K562 (cell line): Measurements from ENCODE around the gene STX2. TPM values are rescaled to one million over a fixed set of nuclear protein-coding genes. Genes with fewer than 3 reads are reported as not detected.
A peak's percentile ranks its signal among the peaks of the same experiment; 100 is the strongest.

ENCODE experiments used
- CREM ChIP-seq: IDR thresholded peaks from 2 replicates; pipeline ENCODE4 v1.6.1; 2014; ENCODE audit warnings: antibody characterized with exemption, low read depth
- E2F6 ChIP-seq, 2 experiments: IDR thresholded peaks; 2 replicates each; pipeline ENCODE4 v1.6.1; 2011; ENCODE audit warnings: borderline replicate concordance in 1 of 2, control low read depth in 1 of 2, low read depth in 1 of 2, low read length in 1 of 2, mild to moderate bottlenecking in 1 of 2, mixed read lengths in 1 of 2, moderate library complexity in 1 of 2; ENCODE audit not compliant: insufficient read depth in 1 of 2, insufficient read length in 1 of 2, poor library complexity in 1 of 2, severe bottlenecking in 1 of 2; ENCODE audit errors: extremely low read depth in 1 of 2
- EHMT2 ChIP-seq: fragments of 450-650 bp; IDR thresholded peaks from 2 replicates; pipeline ENCODE4 v1.6.1; 2018; ENCODE audit warnings: antibody characterized with exemption
- GABPB1 ChIP-seq: sonication (generic); formaldehyde crosslinking; IDR thresholded peaks from 2 replicates; pipeline ENCODE4 v1.8.0; 2022; ENCODE audit warnings: mild to moderate bottlenecking, missing genetic modification reagents
- HLTF ChIP-seq: fragments of 450-650 bp; IDR thresholded peaks from 2 replicates; pipeline ENCODE4 v1.6.1; 2016
- JUN ChIP-seq, 2 experiments: sonication (generic) in 1 of 2; formaldehyde crosslinking in 1 of 2; IDR thresholded peaks; 2 replicates each; pipeline versions ENCODE4 v1.6.1 to v1.8.0; 2012 to 2022; ENCODE audit warnings: borderline replicate concordance in 2 of 2, mild to moderate bottlenecking in 2 of 2, improper control_type of control experiment in 1 of 2, low read depth in 1 of 2, low read length in 1 of 2, missing genetic modification reagents in 1 of 2
- KAT8 ChIP-seq: fragments of 450-650 bp; IDR thresholded peaks from 2 replicates; pipeline ENCODE4 v1.6.1; 2016; ENCODE audit warnings: low read depth, mild to moderate bottlenecking
- NFE2L1 ChIP-seq: fragments of 450-650 bp; IDR thresholded peaks from 2 replicates; pipeline ENCODE4 v1.6.1; 2016; ENCODE audit warnings: missing genetic modification characterization, low read depth, mild to moderate bottlenecking, missing compliant biosample characterization, moderate library complexity, borderline replicate concordance
- NFIX ChIP-seq: fragments of 250-450 bp; sonication (Bioruptor Pico); IDR thresholded peaks from 2 replicates; pipeline ENCODE4 v1.4.0; 2020; ENCODE audit warnings: low read depth, mild to moderate bottlenecking, moderate library complexity
- NFXL1 ChIP-seq: fragments of 450-650 bp; formaldehyde crosslinking; IDR thresholded peaks from 2 replicates; pipeline ENCODE4 v1.4.0; 2021; ENCODE audit warnings: mild to moderate bottlenecking
- PTRF ChIP-seq: fragments of 450-650 bp; IDR thresholded peaks from 2 replicates; pipeline ENCODE4 v1.6.1; 2016; ENCODE audit warnings: mild to moderate bottlenecking, missing genetic modification characterization, missing compliant biosample characterization
- PTTG1 ChIP-seq: fragments of 450-650 bp; IDR thresholded peaks from 2 replicates; pipeline ENCODE4 v1.6.1; 2016; ENCODE audit warnings: low read depth, mild to moderate bottlenecking, missing genetic modification characterization, missing compliant biosample characterization
- PYGO2 ChIP-seq: fragments of 450-650 bp; IDR thresholded peaks from 2 replicates; pipeline ENCODE4 v1.6.1; 2016; ENCODE audit warnings: mild to moderate bottlenecking, missing genetic modification characterization, moderate library complexity, missing compliant biosample characterization
- RBM17 ChIP-seq: fragments of 200-400 bp; formaldehyde crosslinking; IDR thresholded peaks from 2 replicates; pipeline ENCODE4 v1.6.1; 2017; ENCODE audit warnings: low read depth, mild to moderate bottlenecking, low read length, borderline replicate concordance
- RBM25 ChIP-seq: fragments of 200-400 bp; formaldehyde crosslinking; IDR thresholded peaks from 2 replicates; pipeline ENCODE4 v1.6.1; 2018; ENCODE audit warnings: low read length, low read depth, moderate library complexity; ENCODE audit not compliant: severe bottlenecking
- RCOR1 ChIP-seq, 2 experiments: IDR thresholded peaks; 2 replicates each; pipeline ENCODE4 v1.6.1; 2012; ENCODE audit warnings: low read depth in 2 of 2, low read length in 2 of 2, borderline replicate concordance in 1 of 2, improper control_type of control experiment in 1 of 2
- SAFB ChIP-seq: fragments of 200-400 bp; formaldehyde crosslinking; IDR thresholded peaks from 2 replicates; pipeline ENCODE4 v1.6.1; 2017; ENCODE audit warnings: low read depth, low read length, borderline replicate concordance
- SP1 ChIP-seq: sonication (generic); formaldehyde crosslinking; IDR thresholded peaks from 2 replicates; pipeline ENCODE4 v1.8.1; 2022; ENCODE audit warnings: mild to moderate bottlenecking, missing genetic modification reagents
- TAL1 ChIP-seq: fragments of 450-650 bp; IDR thresholded peaks from 2 replicates; pipeline ENCODE4 v1.6.1; 2016; ENCODE audit warnings: mild to moderate bottlenecking
- TOE1 ChIP-seq, 2 experiments: fragments of 450-650 bp in 1 of 2; sonication (generic) in 1 of 2; formaldehyde crosslinking in 1 of 2; IDR thresholded peaks; 2 replicates each; pipeline versions ENCODE4 v1.7.1 to v1.8.0; 2016 to 2022; ENCODE audit warnings: borderline replicate concordance in 2 of 2, mild to moderate bottlenecking in 2 of 2, antibody characterized with exemption in 1 of 2, inconsistent platforms in 1 of 2, low read depth in 1 of 2, missing genetic modification reagents in 1 of 2, moderate library complexity in 1 of 2
- ZNF551 ChIP-seq: fragments of 250-450 bp; sonication (Bioruptor Pico); IDR thresholded peaks from 2 replicates; pipeline ENCODE4 v1.5.0; 2021; ENCODE audit warnings: mild to moderate bottlenecking, moderate library complexity
- ZNF583 ChIP-seq: fragments of 250-450 bp; sonication (Bioruptor Pico); IDR thresholded peaks from 2 replicates; pipeline ENCODE4 v1.4.0; 2020
- ZNF592 ChIP-seq: fragments of 450-650 bp; IDR thresholded peaks from 2 replicates; pipeline ENCODE4 v1.6.1; 2017; ENCODE audit warnings: antibody characterized with exemption, mild to moderate bottlenecking
- polyA plus RNA-seq, 8 experiments: library from polyadenylated mRNA; depleted of rRNA in 4 of 8; stranded (reverse) in 5 of 8; unstranded in 3 of 8; fragments of >200 nt; fragmentation: Nextera tagmentation in 2 of 8; fragmentation: Illumina TruSeq in 1 of 8; extraction: Ambion mirVana in 2 of 8; extraction: Trizol in 1 of 8; gene quantifications; 2 replicates each; pipeline versions ENCODE4 v1.2.1 to v1.2.3, GENCODE V29; 2011 to 2014; ENCODE audit warnings: inconsistent platforms in 1 of 8, missing spikeins in 1 of 8
- total RNA-seq, 7 experiments: library from RNA; depleted of rRNA in 6 of 7; stranded (reverse); fragments of >200 nt in 6 of 7; fragmentation: Illumina TruSeq in 2 of 7; extraction: Trizol in 2 of 7; gene quantifications; 2 replicates each; pipeline versions ENCODE4 v1.2.1 to v1.2.3, GENCODE V29; 2011 to 2021; ENCODE audit warnings: low replicate concordance in 1 of 7

Gene STX2
- total and polyA plus RNA-seq, 9 of the 15 experiments (the other 6 are each of a cell fraction or from before 2014, with no cell fraction given), result 22.2 to 54.6 (median 30.8) TPM

GRCh38 chr12:130859161-130859560 is 20.1 kb upstream of the STX2 start (continued):
- TF ChIP-seq JUN (IDR thresholded peaks at IDR 0.05; ENCODE audit: borderline replicate concordance, low read depth, low read length), result peak; percentile 73; the same call in 1 of the 2 replicates
- no peak for TF ChIP-seq JUN (CRISPR knock-in tag; IDR thresholded peaks at IDR 0.05; ENCODE audit: borderline replicate concordance)
- no peak for TF ChIP-seq PTRF
- TF ChIP-seq CREM, result peak; percentile 51
- no peak for TF ChIP-seq TOE1 (IDR thresholded peaks at IDR 0.05; ENCODE audit: borderline replicate concordance)
- no peak for TF ChIP-seq TOE1 (CRISPR knock-in tag; IDR thresholded peaks at IDR 0.05; ENCODE audit: borderline replicate concordance, low read depth)
- no peak for TF ChIP-seq SAFB
- TF ChIP-seq RCOR1 (IDR thresholded peaks at IDR 0.05; ENCODE audit: borderline replicate concordance in 1 of 2, low read depth in 2 of 2, low read length in 2 of 2), result 0 out of 4 replicates have a peak, but pooled peaks of 1 of the 2 experiments have one; percentile 22
- no peak for TF ChIP-seq RBM17
- no peak for TF ChIP-seq E2F6 (IDR thresholded peaks at IDR 0.05; ENCODE audit: borderline replicate concordance in 1 of 2, extremely low read depth in 1 of 2, insufficient read depth in 1 of 2, insufficient read length in 1 of 2, low read depth in 1 of 2, low read length in 1 of 2, poor library complexity in 1 of 2, severe bottlenecking in 1 of 2)
- no peak for TF ChIP-seq EHMT2
- TF ChIP-seq ZNF551 (CRISPR knock-in tag), result no peak
- TF ChIP-seq RBM25, result no peak
- TF ChIP-seq TAL1, result peak; percentile 17; the same call in 1 of the 2 replicates
- TF ChIP-seq NFE2L1 (tag), result no peak
- TF ChIP-seq NFXL1 (CRISPR knock-in tag), result no peak
- TF ChIP-seq NFIX (CRISPR knock-in tag), result no peak
- TF ChIP-seq HLTF, result no peak
- no peak for TF ChIP-seq PYGO2 (tag)
- 0 out of 2 replicates have a peak, but pooled peaks have one; percentile 44 for TF ChIP-seq ZNF592
- TF ChIP-seq PTTG1 (tag), result no peak
- TF ChIP-seq SP1 (CRISPR knock-in tag), result no peak
- no peak for TF ChIP-seq ZNF583 (CRISPR knock-in tag)
- TF ChIP-seq GABPB1 (CRISPR knock-in tag), result no peak
- TF ChIP-seq KAT8, result no peak
